BJ (cell line): ENCODE results near the gene ID3. TPM values are rescaled to one million over a fixed set of nuclear protein-coding genes. Genes with fewer than 3 reads are reported as not detected.

Source experiments
- CTCF ChIA-PET: fragments of 350-600 bp; formaldehyde crosslinking; extraction: SDS; loops from one replicate; lab custom pipeline; 2021; ENCODE audit warnings: antibody characterized with exemption, inconsistent platforms; lab: Yijun Ruan, JAX
- POLR2A ChIA-PET: fragments of 300-600 bp; sonication (Branson Sonifier 250); formaldehyde crosslinking; extraction: SDS; loops from one replicate; lab custom pipeline; 2021; ENCODE audit warnings: antibody characterized with exemption; lab: Charles Lee
- DNase-seq: peaks from one replicate; pipeline ENCODE4 v3.0.0-alpha.2; 2011; ENCODE audit warnings: low read depth
- H3K27me3 ChIP-seq: 2 replicates; pipeline ENCODE4 v1.6.0; 2011; ENCODE audit warnings: low read length; ENCODE audit not compliant: control insufficient read depth, insufficient read depth
- H3K36me3 ChIP-seq: 2 replicates; pipeline ENCODE4 v1.5.1; 2011; ENCODE audit warnings: low read length; ENCODE audit not compliant: control insufficient read depth, insufficient read depth
- H3K4me3 ChIP-seq: 2 replicates; pipeline ENCODE4 v1.5.1; 2011; ENCODE audit warnings: low read depth, mild to moderate bottlenecking, control low read depth, low read length
- CTCF ChIP-seq: IDR thresholded peaks from 2 replicates; pipeline ENCODE4 v1.5.1; 2011; ENCODE audit warnings: low read depth, mild to moderate bottlenecking, control low read depth, inconsistent platforms, low read length, moderate library complexity; ENCODE audit not compliant: insufficient read depth
- polyA plus RNA-seq: library from polyadenylated mRNA; depleted of rRNA; stranded (reverse); fragments of >200 nt; gene quantifications from 2 replicates; pipeline ENCODE4 v1.2.3, GENCODE V29; 2011

ID3 gene
- polyA plus RNA-seq, 1 experiment: 379 TPM

- no peaks in the 10 kb centered on the region for H3K36me3 ChIP-seq
- no peak for TF ChIP-seq CTCF
- no peak for DNase-seq
- no peaks in the 10 kb centered on the region for H3K27me3 ChIP-seq
- H3K4me3 ChIP-seq: no peak overlapping the region
- ChIA-PET POLR2A (interaction anchor here (0.6 to 1.7 kb wide), 6 partner anchors 8 to 37 kb away, joined by 3 to 9 read pairs (median 4); partner anchors contain the start of gene ID3), CTCF (interaction anchor here (0.7 to 2.2 kb wide), 12 partner anchors 10 to 62 kb away, joined by 3 to 10 read pairs (median 4); partner anchors contain the start of gene ID3)
These were observed 17.2 kb upstream of the ID3 start for GRCh38 chr1:23576338-23577055.

GRCh38 chr1:23575226-23575810 lies 16.0 kb upstream of the ID3 start:
- no peak for TF ChIP-seq CTCF

GRCh38 chr1:23574265-23574754 lies 15.0 kb upstream of the ID3 start:
- CTCF ChIA-PET: interaction anchor here (1.7 to 1.9 kb wide), 3 partner anchors 13 to 63 kb away, joined by 5 to 6 read pairs (median 5); no protein-coding TSS in a partner anchor
- H3K27me3 ChIP-seq: no peaks in the 10 kb centered on the region
- no peak for TF ChIP-seq CTCF
- no peak overlapping the region for H3K4me3 ChIP-seq
- POLR2A ChIA-PET: no interaction called here
- DNase-seq: no peak
- no peaks in the 10 kb centered on the region for H3K36me3 ChIP-seq

More at GRCh38 chr1:23575226-23575810, 16.0 kb upstream of the ID3 start:
- POLR2A ChIA-PET: no interaction called here
- Histone ChIP-seq H3K36me3 (no peaks in the 10 kb centered on the region), H3K4me3 (no peak overlapping the region), H3K27me3 (no peaks in the 10 kb centered on the region)
- DNase-seq: no peak
- CTCF ChIA-PET: interaction anchor here (0.8 to 2.1 kb wide), 6 partner anchors 12 to 62 kb away, joined by 3 to 6 read pairs (median 5); no protein-coding TSS in a partner anchor

- DNase-seq: no peak
- no peaks in the 10 kb centered on the region for H3K27me3 ChIP-seq
- ChIA-PET CTCF (interaction anchor here (1.7 to 1.9 kb wide), 2 partner anchors 14 to 61 kb away, joined by 5 read pairs; no protein-coding TSS in a partner anchor), POLR2A (no interaction called here)
- no peaks in the 10 kb centered on the region for H3K36me3 ChIP-seq
- H3K4me3 ChIP-seq: no peak overlapping the region
- no peak for TF ChIP-seq CTCF
These were observed 14.4 kb upstream of the ID3 start for GRCh38 chr1:23573574-23574182.

- no peak for DNase-seq
- ChIA-PET POLR2A (no interaction called here), CTCF (interaction anchor here (0.7 to 1.1 kb wide), 2 partner anchors 49 to 60 kb away, joined by 3 to 10 read pairs; no protein-coding TSS in a partner anchor)
- Histone ChIP-seq H3K4me3 (no peak overlapping the region), H3K27me3 (no peaks in the 10 kb centered on the region), H3K36me3 (no peaks in the 10 kb centered on the region)
- no peak for TF ChIP-seq CTCF
These were observed 12.2 kb upstream of the ID3 start for GRCh38 chr1:23571465-23571864.
